SU-DHL-6 (cell line): ENCODE measurements around the gene INPP5A.

Experiments
- H2AFZ ChIP-seq: fragments of 200-600 bp; sonication (generic); 2 replicates; pipeline ENCODE4 v1.6.1; 2014; ENCODE audit warnings: low read depth, mild to moderate bottlenecking, moderate library complexity, mixed read lengths, antibody characterized with exemption, low read length; ENCODE audit not compliant: severe bottlenecking
- H3F3A ChIP-seq: fragments of 200-600 bp; shearing (Covaris generic); 2 replicates; pipeline ENCODE4 v1.6.0; 2016; ENCODE audit warnings: antibody characterized with exemption, mild to moderate bottlenecking; ENCODE audit not compliant: insufficient read depth
- H3K27ac ChIP-seq: fragments of 200-600 bp; sonication (generic); 2 replicates; pipeline ENCODE4 v1.5.1; 2016; ENCODE audit warnings: low read depth, mild to moderate bottlenecking, low read length, moderate library complexity, mixed read lengths
- H3K27me3 ChIP-seq: fragments of 200-600 bp; sonication (generic), shearing (Covaris generic); 2 replicates; pipeline ENCODE4 v1.6.0; 2014; ENCODE audit warnings: mild to moderate bottlenecking, low read length
- H3K36me3 ChIP-seq: fragments of 200-600 bp; sonication (generic); 2 replicates; pipeline ENCODE4 v1.6.1; 2014; ENCODE audit warnings: mild to moderate bottlenecking, low read length, mixed read lengths
- H3K4me2 ChIP-seq: fragments of 300-600, 200-600 bp; shearing (Covaris generic), sonication (generic); 2 replicates; pipeline ENCODE4 v1.6.0; 2014; ENCODE audit warnings: low read length, low read depth, mild to moderate bottlenecking; ENCODE audit not compliant: poor library complexity, severe bottlenecking
- H3K4me3 ChIP-seq: fragments of 200-600 bp; sonication (generic); 2 replicates; pipeline ENCODE4 v1.5.1; 2014; ENCODE audit warnings: antibody characterized with exemption, low read length, mild to moderate bottlenecking, mixed read lengths; ENCODE audit not compliant: insufficient read depth, poor library complexity, severe bottlenecking
- H3K79me2 ChIP-seq: fragments of 200-600 bp; sonication (generic); 2 replicates; pipeline ENCODE4 v1.6.1; 2014; ENCODE audit warnings: mild to moderate bottlenecking, low read length, moderate library complexity; ENCODE audit not compliant: insufficient read depth
- H3K9ac ChIP-seq: fragments of 200-600 bp; sonication (generic); 2 replicates; pipeline ENCODE4 v1.7.0; 2014; ENCODE audit warnings: mild to moderate bottlenecking, low read length
- H3K9me2 ChIP-seq: fragments of 200-600 bp; sonication (generic); replicated peaks from 2 replicates; pipeline ENCODE4 v1.6.1; 2014; ENCODE audit warnings: low read length; ENCODE audit not compliant: insufficient read depth
- H3K9me3 ChIP-seq: fragments of 200-600 bp; sonication (generic); 2 replicates; pipeline ENCODE4 v1.6.1; 2014; ENCODE audit warnings: low read length, mixed read lengths; ENCODE audit not compliant: insufficient read depth
- H4K20me1 ChIP-seq: fragments of 200-600 bp; sonication (generic); 2 replicates; pipeline ENCODE4 v1.6.1; 2014; ENCODE audit warnings: low read depth, mild to moderate bottlenecking, antibody characterized with exemption, low read length, moderate library complexity, mixed read lengths
- CTCF ChIP-seq: fragments of 200-600 bp; sonication (generic); IDR thresholded peaks from one replicate; pipeline ENCODE4 v1.5.1; 2017; ENCODE audit warnings: antibody characterized with exemption, mild to moderate bottlenecking, low read length, moderate library complexity; ENCODE audit not compliant: insufficient read depth, poor library complexity, severe bottlenecking
- EZH2phosphoT487 ChIP-seq: fragments of 200-600 bp; sonication (generic), shearing (Covaris generic); conservative IDR thresholded peaks from 2 replicates; pipeline ENCODE4 v1.6.1; 2018; ENCODE audit warnings: mild to moderate bottlenecking, antibody characterized with exemption, low read length, moderate library complexity, mixed read lengths

INPP5A gene

GRCh38 chr10:132696728-132697577 is 159.4 kb downstream of the INPP5A start:
- Histone ChIP-seq H3K4me2 (no peak overlapping the region), H3K36me3 (no peaks in the 10 kb centered on the region), H3F3A (no peaks in the 10 kb centered on the region), H3K27ac (no peak overlapping the region), H4K20me1 (no peaks in the 10 kb centered on the region), H3K79me2 (no peaks in the 10 kb centered on the region), H3K9me3 (no peaks in the 10 kb centered on the region), H2AFZ (no peak overlapping the region), H3K4me3 (no peak overlapping the region), H3K9ac (no peak overlapping the region), H3K9me2 (no peaks in the 10 kb centered on the region), H3K27me3 (no peaks in the 10 kb centered on the region)
- no peak for TF ChIP-seq EZH2phosphoT487
- TF ChIP-seq CTCF = no peak

- Histone ChIP-seq H3K4me2 (no peak overlapping the region), H3K9ac (no peak overlapping the region), H3K27ac (no peak overlapping the region), H4K20me1 (no peaks in the 10 kb centered on the region), H3F3A (no peaks in the 10 kb centered on the region), H3K79me2 (no peaks in the 10 kb centered on the region), H3K27me3 (no peaks in the 10 kb centered on the region), H2AFZ (no peak overlapping the region), H3K36me3 (no peaks in the 10 kb centered on the region), H3K9me3 (no peaks in the 10 kb centered on the region), H3K9me2 (no peaks in the 10 kb centered on the region), H3K4me3 (no peak overlapping the region)
- no peak for TF ChIP-seq CTCF
- no peak for TF ChIP-seq EZH2phosphoT487
These were observed 160.1 kb downstream of the INPP5A start for GRCh38 chr10:132697578-132698200.

GRCh38 chr10:132698211-132698751 is 160.7 kb downstream of the INPP5A start:
- H3K9me3 ChIP-seq = no peaks in the 10 kb centered on the region
- H3K27ac ChIP-seq = no peak overlapping the region
- H3K4me2 ChIP-seq = no peak overlapping the region
- no peak overlapping the region for H2AFZ ChIP-seq
- no peaks in the 10 kb centered on the region for H3K27me3 ChIP-seq
- no peaks in the 10 kb centered on the region for H3K9me2 ChIP-seq
- H3F3A ChIP-seq = no peaks in the 10 kb centered on the region
- H4K20me1 ChIP-seq = no peaks in the 10 kb centered on the region
- H3K79me2 ChIP-seq = no peaks in the 10 kb centered on the region
- no peak overlapping the region for H3K4me3 ChIP-seq
- no peaks in the 10 kb centered on the region for H3K36me3 ChIP-seq
- no peak overlapping the region for H3K9ac ChIP-seq
- TF ChIP-seq CTCF (no peak), EZH2phosphoT487 (no peak)
